ENCODE measurements around the gene TAF1A. TPM values are rescaled to one million over a fixed set of nuclear protein-coding genes. Genes with fewer than 3 reads are reported as not detected.

The TAF1A gene
- total and polyA plus RNA-seq, 4 donors, result 1.1 to 5.2 (median 2.9) TPM

DNA sequence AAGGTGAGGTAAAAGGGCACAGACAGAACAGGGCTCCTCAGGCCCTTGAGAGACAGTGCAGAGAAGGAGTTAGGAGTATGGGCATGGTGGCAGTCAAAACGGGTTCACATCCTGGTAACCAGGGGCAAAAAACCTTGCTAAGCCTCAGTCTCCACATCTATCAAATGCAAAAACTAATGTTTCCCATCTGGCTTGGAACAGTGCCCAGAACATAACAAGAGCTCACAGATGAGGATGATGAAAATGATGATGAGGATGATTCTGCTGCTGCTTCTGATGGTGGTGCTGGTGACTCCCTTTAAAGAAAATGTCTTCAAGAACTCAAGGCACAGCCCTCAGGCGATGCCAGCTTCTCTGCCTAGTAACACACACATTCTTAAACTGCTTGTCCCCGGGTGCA, 65.9 kb downstream of the TAF1A start:
- H3K27me3 ChIP-seq (ENCODE audit: control insufficient read depth in 4 of 4, insufficient read depth in 4 of 4, low read length in 3 of 4), result no peaks in the 10 kb centered on the region
- no peaks in the 10 kb centered on the region for H3K9me3 ChIP-seq (ENCODE audit: control insufficient read depth in 4 of 4, low read length in 3 of 4)
- TF ChIP-seq REST (IDR thresholded peaks at IDR 0.05) (no peak), RAD21 (IDR thresholded peaks at IDR 0.05) (no peak), HNF4G (IDR thresholded peaks at IDR 0.05) (no peak), HNF4A (conservative IDR thresholded peaks at IDR 0.05) (no peak), ATF3 (IDR thresholded peaks at IDR 0.05) (no peak), NR2F2 (IDR thresholded peaks at IDR 0.05) (no peak), JUND (IDR thresholded peaks at IDR 0.05) (no peak), FOXA1 (IDR thresholded peaks at IDR 0.05) (no peak), YY1 (IDR thresholded peaks at IDR 0.05) (no peak), RXRA (IDR thresholded peaks at IDR 0.05) (no peak), GABPA (IDR thresholded peaks at IDR 0.05 in 1 of 2, conservative IDR thresholded peaks at IDR 0.05 in 1 of 2) (no peak), SP1 (IDR thresholded peaks at IDR 0.05) (no peak), FOXA2 (IDR thresholded peaks at IDR 0.05) (no peak), TAF1 (conservative IDR thresholded peaks at IDR 0.05) (no peak), EGR1 (IDR thresholded peaks at IDR 0.05; ENCODE audit: low read depth in 2 of 2) (no peak)
- TF ChIP-seq, protein P1, sequence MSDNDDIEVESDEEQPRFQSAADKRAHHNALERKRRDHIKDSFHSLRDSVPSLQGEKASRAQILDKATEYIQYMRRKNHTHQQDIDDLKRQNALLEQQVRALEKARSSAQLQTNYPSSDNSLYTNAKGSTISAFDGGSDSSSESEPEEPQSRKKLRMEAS (IDR thresholded peaks at IDR 0.05), result no peak
- TF ChIP-seq, protein P2, sequence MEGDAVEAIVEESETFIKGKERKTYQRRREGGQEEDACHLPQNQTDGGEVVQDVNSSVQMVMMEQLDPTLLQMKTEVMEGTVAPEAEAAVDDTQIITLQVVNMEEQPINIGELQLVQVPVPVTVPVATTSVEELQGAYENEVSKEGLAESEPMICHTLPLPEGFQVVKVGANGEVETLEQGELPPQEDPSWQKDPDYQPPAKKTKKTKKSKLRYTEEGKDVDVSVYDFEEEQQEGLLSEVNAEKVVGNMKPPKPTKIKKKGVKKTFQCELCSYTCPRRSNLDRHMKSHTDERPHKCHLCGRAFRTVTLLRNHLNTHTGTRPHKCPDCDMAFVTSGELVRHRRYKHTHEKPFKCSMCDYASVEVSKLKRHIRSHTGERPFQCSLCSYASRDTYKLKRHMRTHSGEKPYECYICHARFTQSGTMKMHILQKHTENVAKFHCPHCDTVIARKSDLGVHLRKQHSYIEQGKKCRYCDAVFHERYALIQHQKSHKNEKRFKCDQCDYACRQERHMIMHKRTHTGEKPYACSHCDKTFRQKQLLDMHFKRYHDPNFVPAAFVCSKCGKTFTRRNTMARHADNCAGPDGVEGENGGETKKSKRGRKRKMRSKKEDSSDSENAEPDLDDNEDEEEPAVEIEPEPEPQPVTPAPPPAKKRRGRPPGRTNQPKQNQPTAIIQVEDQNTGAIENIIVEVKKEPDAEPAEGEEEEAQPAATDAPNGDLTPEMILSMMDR (IDR thresholded peaks at IDR 0.05; ENCODE audit: low read depth, low read length, missing input control), result no peak
- TF ChIP-seq, protein P3, sequence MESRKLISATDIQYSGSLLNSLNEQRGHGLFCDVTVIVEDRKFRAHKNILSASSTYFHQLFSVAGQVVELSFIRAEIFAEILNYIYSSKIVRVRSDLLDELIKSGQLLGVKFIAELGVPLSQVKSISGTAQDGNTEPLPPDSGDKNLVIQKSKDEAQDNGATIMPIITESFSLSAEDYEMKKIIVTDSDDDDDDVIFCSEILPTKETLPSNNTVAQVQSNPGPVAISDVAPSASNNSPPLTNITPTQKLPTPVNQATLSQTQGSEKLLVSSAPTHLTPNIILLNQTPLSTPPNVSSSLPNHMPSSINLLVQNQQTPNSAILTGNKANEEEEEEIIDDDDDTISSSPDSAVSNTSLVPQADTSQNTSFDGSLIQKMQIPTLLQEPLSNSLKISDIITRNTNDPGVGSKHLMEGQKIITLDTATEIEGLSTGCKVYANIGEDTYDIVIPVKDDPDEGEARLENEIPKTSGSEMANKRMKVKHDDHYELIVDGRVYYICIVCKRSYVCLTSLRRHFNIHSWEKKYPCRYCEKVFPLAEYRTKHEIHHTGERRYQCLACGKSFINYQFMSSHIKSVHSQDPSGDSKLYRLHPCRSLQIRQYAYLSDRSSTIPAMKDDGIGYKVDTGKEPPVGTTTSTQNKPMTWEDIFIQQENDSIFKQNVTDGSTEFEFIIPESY (IDR thresholded peaks at IDR 0.05), result no peak
- H3K9ac ChIP-seq (ENCODE audit: low read depth in 1 of 2, low read length in 2 of 2), result no peak overlapping the region
- H3K4me1 ChIP-seq (ENCODE audit: control insufficient read depth in 4 of 4, insufficient read depth in 4 of 4, low read length in 3 of 4), result peaks cover 2 to 13% (median 6%) of the 10 kb centered on the region in 4 donors
- H3K36me3 ChIP-seq (ENCODE audit: control insufficient read depth in 4 of 4, insufficient read depth in 3 of 4, low read depth in 1 of 4, low read length in 3 of 4), result no peaks in the 10 kb centered on the region
- H3K4me3 ChIP-seq (ENCODE audit: low read depth in 1 of 3, low read length in 3 of 3), result no peak overlapping the region
- no peak for DNase-seq (ENCODE audit: low spot score)
- 93% methylated on average over 3 of the region's 3 CpGs for WGBS
- no peak overlapping the region for H3K27ac ChIP-seq (ENCODE audit: low read depth in 1 of 2, low read length in 2 of 2)
